ENCODE measurements around the gene ASRGL1.

Gene ASRGL1

GRCh38 chr11:62427630-62428233 is 90.5 kb downstream of the ASRGL1 start:
- H3K4me3 ChIP-seq (ENCODE audit: low read depth, low read length): no peak overlapping the region
- TF ChIP-seq CTCF (IDR thresholded peaks at IDR 0.05; ENCODE audit: insufficient read depth, low read depth, low read length, missing control alignments): no peak
- DNase-seq (ENCODE audit: low read depth): peak; percentile 52

GRCh38 chr11:62428871-62429560 is 91.8 kb downstream of the ASRGL1 start:
- no peak for DNase-seq (ENCODE audit: low read depth)
- TF ChIP-seq CTCF (IDR thresholded peaks at IDR 0.05; ENCODE audit: insufficient read depth, low read depth, low read length, missing control alignments): no peak
- no peak overlapping the region for H3K4me3 ChIP-seq (ENCODE audit: low read depth, low read length)

GRCh38 chr11:62430425-62430824 is 93.2 kb downstream of the ASRGL1 start:
- no peak for TF ChIP-seq CTCF (IDR thresholded peaks at IDR 0.05; ENCODE audit: insufficient read depth, low read depth, low read length, missing control alignments)
- H3K4me3 ChIP-seq (ENCODE audit: low read depth, low read length): no peak overlapping the region

GRCh38 chr11:62431171-62431901 is 94.1 kb downstream of the ASRGL1 start:
- DNase-seq (ENCODE audit: low read depth): no peak
- H3K4me3 ChIP-seq (ENCODE audit: low read depth, low read length): no peak overlapping the region
- TF ChIP-seq CTCF (IDR thresholded peaks at IDR 0.05; ENCODE audit: insufficient read depth, low read depth, low read length, missing control alignments): no peak

More at GRCh38 chr11:62430425-62430824, 93.2 kb downstream of the ASRGL1 start:
- no peak for DNase-seq (ENCODE audit: low read depth)

- no peak overlapping the region for H3K4me3 ChIP-seq (ENCODE audit: low read depth, low read length)
- TF ChIP-seq CTCF (IDR thresholded peaks at IDR 0.05; ENCODE audit: insufficient read depth, low read depth, low read length, missing control alignments): no peak
- DNase-seq (ENCODE audit: low read depth): no peak
These were observed 95.4 kb downstream of the ASRGL1 start for GRCh38 chr11:62432695-62433094.

GRCh38 chr11:62433141-62433903 is 96.1 kb downstream of the ASRGL1 start:
- TF ChIP-seq CTCF (IDR thresholded peaks at IDR 0.05; ENCODE audit: insufficient read depth, low read depth, low read length, missing control alignments): no peak
- no peak overlapping the region for H3K4me3 ChIP-seq (ENCODE audit: low read depth, low read length)
- no peak for DNase-seq (ENCODE audit: low read depth)
